HG03045 (cell line): ENCODE data around the gene MYRFL.
A peak's percentile ranks its signal among the peaks of the same experiment; 100 is the strongest.
"Not testable (repeated sequence)": the region's sequence is repeated elsewhere in the genome, so short reads cannot be mapped to it uniquely, and the experiment has no call there.

Experiments
- ATAC-seq: cut with Tn5 transposase; IDR thresholded peaks from one replicate; pipeline ENCODE4 v1.9.1; 2021; ENCODE audit warnings: mild to moderate bottlenecking, moderate library complexity; ENCODE audit not compliant: unreplicated experiment

The MYRFL gene

DNA sequence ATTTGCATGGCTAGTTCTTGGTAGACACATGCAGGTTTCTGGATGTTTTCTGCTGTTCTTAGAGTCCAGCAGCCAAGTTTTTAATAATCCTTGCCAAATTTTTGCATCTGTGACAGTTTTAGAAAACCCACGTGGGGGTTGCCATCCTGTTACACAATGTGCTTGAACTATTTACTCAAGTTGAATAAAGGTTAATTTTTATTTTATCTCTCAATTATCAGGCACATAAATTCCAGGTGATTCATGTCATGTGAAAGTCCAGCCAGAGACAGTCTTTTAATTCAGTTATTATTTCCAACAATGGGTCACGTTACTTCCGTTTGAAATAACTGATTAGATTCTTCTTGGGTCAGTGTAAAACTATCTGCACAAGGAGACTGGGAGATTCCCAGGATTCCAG, 15.7 kb downstream of the MYRFL start:
- no peak for ATAC-seq

DNA sequence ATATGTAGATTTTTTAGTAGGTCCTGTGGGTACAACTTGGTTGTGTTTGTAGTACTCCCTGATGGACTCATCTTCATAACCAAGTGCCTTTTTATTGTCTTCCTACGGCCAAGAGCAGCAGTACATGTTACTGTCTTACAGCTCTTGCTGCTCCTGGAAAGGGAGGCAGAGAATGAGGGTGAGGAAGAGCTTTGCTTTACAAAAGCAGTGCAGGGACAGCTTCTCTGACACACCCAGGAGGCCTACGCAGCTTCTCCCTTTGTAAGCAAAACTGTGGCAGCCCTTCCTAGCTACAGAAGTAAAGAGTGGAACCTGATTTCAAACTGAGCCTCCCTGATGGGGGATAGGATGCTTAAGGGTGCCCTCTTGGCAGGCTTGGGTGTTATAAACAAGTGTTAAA, 18.6 kb downstream of the MYRFL start:
- ATAC-seq, result no peak

DNA sequence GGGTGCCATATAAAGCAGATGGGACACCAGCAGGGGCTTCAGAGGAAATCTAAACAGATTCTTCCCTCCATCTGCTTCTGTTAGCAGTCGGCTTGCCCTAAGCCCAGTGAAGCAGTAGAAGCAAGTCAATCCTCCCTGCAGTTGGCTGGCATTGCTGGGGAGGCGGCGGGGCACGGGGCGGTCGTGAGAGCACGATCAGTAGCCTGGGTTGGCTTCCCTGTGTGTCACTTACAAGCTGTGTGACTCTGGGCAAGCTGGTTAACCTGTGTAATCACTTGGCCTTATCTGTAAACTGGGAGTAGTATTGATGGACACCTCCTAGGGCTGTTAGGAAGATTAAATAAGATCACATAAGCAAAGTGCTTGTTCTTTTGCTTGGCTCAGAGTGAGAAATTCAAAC, 19.4 kb downstream of the MYRFL start:
- ATAC-seq, result no peak

DNA sequence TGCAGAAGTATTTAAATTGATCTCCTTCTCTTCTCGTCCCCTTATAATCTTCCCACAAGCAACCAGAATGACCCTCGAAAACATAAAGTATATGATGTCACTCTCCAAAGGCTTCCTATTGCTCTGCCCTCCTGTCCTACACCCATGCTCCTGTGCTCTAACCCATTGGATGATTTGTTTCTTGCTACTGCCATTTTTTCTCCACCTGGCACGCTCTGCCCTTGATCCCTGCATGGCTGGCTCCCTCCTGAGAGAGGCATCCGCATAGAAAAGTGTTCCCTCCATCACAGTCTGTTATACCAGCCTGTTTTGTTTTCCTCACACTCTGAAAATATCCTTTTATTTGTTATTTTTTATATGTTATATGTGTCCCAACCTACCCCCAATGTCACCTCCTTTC, 19.8 kb downstream of the MYRFL start:
- no peak for ATAC-seq

DNA sequence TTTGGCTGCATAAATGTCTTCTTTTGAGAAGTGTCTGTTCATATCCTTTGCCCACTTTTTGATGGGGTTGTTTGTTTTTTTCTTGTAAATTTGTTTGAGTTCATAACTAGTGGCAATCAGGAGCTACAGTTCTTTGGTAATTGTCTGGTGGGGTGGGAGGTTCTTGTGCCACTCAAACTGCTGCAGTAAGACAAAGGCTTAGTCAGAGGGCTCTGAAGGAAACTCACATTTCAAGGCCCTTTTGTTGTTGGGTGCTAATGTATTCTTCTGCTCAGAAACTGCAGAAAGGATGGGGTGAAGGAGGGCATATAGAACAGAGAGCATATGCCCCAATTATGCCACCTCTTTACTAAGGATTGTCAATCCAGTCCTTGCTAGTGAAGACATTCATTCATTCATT, 21.9 kb downstream of the MYRFL start:
- no peak for ATAC-seq

DNA sequence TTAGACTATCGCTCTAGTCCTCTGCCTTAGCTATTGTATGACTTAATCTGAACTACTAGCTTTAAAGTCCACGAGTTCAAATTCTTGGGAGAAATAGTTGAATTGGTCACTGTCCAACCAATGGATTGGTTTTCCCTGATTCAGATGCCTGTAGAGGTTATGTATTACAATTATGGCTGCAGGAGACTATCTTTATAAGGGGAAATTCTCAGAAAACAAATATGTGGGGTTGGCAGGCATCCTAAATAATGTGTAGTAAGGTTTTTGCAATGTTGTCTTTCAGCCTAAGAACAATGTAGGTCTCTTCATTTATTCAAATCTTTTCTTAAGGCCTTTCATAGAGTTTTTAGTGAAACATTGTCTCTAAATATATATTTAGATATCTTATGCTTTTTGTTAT, 26.9 kb downstream of the MYRFL start:
- ATAC-seq, result no peak

DNA sequence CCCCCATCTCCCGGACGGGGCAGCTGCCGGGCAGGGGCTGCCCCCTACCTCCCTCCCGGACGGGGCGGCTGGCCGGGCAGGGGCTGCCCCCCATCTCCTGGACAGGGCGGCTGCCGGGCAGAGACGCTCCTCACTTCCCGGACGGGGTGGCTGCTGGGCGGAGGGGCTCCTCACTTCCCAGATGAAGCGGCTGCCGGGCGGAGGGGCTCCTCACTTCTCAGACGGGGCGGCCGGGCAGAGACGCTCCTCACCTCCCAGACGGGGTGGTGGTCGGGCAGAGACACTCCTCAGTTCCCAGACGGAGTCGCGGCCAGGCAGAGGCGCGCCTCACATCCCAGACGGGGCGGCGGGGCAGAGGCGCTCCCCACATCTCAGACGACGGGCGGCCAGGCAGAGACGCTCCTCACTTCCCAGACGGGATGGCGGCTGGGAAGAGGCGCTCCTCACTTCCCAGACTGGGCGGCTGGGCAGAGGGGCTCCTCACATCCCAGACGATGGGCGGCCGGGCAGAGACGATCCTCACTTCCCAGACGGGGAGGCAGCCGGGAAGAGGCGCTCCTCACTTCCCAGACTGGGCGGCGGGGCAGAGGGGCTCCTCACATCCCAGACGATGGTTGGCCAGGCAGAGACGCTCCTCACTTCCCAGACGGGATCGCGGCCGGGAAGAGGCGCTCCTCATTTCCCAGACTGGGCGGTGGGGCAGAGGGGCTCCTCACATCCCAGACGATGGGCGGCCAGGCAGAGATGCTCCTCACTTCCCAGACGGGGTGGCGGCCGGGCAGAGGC, 28.3 kb downstream of the MYRFL start:
- not testable (repeated sequence) for ATAC-seq

DNA sequence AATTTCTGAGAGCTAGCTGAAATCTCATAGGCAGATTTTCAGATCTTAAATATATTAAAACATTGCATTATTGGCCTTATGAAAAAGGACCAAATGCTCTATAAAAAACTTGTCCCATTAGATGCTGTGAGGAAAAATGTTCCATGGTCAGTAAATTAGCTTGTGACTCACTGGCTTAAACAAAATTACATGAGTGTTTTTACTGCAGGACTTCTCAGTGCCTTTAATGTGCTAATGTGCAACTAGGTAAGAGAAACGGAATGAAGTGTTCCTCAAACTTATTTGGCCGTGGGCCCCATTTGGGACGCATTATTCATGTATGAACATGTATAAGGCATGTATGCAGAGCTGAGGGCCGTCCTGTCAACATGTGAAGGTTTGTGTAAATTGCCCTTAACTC, 41.7 kb downstream of the MYRFL start:
- no peak for ATAC-seq

DNA sequence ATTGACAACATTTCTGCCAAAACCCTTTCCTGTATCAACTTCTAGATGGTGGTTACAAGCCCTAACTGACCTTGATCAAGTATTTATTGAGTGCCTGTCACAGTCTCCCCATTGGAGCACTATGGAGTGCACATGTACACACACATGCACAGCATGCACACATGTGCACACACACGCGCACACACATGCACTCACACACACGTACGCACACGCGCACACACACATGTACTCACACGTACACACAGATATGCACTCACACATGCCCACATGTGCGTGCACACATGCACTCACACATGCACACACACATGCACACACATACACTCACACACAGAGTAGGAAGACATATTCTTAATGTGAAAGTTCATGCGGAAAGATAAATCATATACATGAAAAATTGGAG, 43.7 kb downstream of the MYRFL start:
- no peak for ATAC-seq

DNA sequence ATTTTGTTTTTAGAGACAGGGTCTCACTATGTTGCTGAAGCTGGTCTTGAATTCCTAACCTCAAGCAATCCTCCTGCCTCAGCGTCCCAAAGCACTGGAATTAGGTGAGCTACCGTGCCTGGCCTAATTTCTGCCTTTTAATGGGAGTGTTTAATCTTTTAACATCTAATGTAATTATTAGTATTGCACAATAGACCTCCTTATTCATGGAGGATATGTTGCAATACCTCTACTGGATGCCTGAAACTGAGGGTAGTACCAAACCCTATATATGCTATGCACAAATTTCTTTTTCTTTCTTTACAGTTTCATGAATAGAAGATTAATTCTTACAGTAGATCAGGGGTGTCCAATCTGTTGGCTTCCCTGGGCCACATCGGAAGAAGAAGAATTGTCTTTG, 47.8 kb downstream of the MYRFL start:
- ATAC-seq, result no peak

DNA sequence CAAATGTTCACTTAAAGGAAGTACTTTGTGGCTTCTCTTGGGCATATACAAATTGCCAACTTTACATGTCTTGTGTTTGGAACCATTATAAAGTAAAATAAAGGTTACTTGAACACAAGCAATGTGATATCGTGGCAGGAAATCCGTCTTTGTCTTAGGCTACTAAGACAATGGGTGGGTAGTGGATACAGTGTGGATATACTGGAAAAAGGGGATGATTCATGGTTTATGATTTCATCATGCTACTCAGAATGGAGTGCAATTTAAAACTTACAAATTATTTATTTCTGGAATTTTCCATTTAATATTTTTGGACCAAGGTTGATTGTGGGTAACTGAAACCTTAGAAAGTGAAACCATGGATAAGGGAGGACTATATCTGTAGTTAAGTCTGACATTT, 48.4 kb downstream of the MYRFL start:
- ATAC-seq, result no peak

DNA sequence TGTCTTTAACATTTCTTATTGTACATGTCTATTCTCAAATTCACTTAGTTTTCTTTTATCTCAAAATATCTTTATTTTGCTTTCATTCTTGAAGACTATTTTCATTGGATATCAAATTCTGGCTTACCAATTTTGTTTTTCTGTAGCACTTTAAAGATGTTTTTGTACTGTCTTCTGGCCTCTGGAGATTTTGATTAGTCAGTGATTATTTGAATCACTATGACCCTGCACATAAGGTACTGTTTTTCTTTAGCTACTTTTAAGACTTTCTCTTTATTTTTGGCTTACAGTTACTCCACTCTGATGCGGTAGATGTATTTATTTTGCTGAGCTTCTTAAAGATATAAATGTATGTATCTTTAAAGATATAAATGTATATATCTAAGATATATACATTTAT, 49.6 kb downstream of the MYRFL start:
- no peak for ATAC-seq

DNA sequence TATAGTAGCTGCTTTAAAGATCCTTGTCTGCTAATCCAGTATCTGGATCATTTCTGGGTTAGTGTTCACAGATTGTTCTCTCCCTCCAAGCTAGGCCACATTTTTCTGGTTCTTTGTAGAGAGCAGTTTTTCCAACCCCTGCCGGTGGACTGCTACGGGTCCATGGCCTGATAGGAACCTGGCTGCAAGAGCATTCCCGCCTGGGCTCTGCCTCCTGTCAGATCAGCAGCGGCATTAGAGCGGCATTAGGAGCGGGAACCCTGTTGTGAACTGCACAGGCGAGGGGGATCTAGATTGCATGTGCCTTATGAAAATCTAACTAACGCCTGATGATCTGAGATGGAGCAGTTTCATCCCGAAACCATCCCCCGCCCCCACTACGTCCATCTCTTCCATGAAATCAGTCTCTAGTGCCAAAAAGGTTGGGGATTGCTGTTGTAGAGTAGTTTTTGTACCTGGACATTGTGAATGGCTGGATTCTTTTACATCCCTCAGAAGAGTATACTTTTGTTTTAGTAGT, 50.4 kb downstream of the MYRFL start:
- ATAC-seq, result no peak

DNA sequence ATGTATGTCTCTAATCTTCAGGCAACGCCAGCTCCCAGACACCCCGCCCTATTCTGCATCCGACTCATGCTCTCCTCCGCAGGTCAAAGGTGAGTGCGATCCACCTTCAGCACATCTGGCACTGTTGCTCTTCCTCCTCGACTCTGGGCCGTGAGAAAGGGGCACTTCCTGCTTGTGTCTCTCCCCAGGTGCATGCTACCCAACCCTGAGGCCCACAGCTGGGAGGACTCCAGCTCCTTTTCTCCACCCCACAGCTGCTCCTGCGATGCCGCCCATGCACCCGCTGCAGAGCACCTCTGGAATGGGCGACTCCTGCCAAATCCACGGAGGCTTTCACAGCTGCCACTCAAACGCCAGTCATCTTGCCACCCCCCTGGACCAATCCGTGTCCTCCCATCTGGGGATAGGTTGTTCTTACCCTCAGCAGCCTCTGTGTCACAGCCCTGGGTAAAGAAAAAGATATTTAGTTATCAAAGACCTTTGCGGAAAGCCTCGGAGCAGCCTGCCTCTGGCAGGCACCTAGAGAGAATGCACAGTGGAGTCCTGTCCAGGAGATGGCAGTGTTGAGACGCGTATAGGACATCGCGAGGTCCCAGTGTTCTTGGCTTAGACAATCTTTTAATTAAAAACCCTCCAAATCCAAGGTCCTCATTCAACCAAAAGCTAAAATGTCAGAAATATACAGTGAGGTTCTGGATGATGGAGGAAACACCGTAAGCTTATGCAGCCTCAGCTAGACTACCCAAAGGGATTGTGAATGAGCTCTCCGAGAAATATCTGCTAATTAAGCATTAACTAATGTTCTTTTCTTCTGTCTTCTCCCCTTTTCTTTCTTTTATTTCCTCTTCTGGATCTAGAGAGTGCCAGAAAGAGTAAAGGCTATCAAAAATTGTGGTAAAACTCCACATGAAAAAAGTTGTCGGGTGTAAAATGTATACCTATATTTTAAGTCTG, 54.3 kb downstream of the MYRFL start:
- peak; percentile 95 for ATAC-seq

DNA sequence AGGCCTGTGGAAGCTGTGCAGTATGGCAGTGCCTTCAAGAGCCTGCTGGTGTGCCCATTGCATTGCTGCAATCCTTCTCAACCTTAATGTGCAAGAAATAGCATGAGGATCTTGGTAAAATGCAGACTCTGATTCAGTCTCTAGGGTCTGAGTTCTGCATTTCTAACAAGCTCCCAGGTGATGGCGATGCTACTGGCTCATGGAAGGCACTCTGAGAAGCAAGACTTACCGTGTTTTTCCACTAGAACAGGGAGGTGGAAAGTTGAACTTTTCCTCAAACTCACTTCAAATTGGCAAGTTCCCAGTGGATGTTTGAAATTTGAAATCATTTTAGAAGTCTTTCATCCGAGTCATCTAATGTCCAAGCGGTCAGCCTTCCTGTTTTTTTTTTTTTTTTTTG, 55.5 kb downstream of the MYRFL start:
- no peak for ATAC-seq

DNA sequence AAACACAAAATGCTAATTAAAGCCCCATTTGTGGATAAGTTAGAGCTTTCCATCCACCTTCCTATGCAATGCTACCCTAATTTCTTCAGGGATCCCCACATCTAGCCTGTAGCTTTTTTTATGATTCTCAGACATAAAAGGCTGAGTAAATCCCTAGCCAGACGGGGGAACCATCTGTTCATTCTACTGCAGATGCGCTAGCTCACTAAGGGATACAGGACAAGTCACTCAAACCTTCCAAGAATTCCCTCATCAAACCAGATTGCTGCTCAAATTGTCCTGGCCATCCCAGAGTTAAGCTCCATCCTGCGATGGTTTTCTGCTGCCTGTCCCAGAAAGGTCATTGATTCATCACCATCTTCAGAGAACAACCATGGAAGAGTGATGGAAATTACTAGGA, 56.7 kb downstream of the MYRFL start:
- no peak for ATAC-seq

DNA sequence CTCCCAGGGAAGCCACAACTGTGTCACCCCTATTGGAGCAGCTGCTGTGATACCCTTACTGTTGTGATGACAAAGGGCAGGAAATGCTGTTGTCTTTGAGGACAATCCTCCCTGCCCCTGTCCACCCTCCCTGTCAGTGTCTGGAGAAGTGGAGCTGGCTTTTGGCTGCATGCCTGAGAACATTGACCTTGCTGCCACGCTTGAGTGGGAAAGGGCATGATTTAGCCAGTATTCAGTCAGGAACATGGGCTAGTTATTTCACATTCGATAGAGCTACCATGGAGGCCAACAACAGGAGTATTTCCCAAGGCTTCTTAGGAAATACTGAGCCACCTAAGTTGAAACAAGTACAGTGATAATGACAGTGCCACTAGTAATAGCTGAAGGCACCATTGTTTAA, 59.4 kb downstream of the MYRFL start:
- no peak for ATAC-seq

DNA sequence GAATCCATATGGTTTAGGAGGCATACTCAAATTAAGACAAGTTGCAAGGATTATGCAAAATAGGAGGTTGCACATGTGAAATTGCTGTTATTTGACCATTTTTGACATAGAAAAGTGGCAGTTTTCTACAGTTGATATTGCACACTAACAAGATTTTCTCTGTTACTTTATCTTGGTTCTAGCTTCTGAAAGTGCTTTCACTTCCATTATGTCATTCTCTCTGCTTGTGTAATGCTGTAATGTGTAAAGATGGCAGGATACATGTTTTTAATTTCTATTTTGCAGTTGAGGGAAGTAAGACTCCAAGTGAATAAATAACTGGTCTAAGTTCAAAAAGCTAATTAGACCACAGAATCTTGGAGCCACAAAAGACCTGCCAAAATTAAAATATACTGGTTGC, 60.6 kb downstream of the MYRFL start:
- ATAC-seq, result no peak

DNA sequence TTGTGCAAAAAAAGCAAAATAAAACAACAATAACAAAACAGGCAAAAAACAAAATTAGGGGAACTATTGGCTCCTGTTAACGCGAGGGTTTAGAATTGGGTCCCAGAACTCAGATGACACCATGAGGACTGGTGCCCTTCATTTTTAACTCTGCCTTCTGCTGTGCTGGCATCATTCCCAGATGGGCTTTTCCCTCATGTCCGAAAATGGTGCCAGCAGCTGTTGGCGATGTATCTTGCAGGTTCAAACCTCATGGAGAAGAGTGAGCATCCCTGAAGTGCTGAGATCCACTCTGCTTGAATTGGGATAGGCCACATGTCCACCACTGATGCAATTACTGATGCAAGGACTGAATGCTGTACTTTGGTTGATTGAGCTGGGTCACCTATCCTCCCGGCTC, 61.1 kb downstream of the MYRFL start:
- no peak for ATAC-seq

DNA sequence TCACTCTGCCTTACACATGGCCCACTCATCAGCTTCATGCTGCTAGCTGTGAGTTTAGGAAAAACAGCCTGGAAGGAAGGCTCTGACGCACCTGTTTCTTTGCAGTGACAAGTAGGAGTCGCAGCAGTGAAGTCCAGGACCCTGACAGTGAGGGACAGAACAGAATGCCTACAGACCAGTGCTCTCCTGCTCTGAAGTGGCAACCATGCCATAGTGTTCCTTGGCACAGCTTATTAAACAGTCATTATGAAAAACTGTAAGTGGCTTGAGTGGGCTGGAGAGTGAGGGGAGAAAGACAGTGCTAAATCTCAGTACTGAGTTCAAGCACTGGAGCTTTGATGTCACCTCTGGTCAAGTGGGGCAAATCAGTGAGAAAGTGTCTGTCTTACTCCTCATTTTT, 61.7 kb downstream of the MYRFL start:
- no peak for ATAC-seq

DNA sequence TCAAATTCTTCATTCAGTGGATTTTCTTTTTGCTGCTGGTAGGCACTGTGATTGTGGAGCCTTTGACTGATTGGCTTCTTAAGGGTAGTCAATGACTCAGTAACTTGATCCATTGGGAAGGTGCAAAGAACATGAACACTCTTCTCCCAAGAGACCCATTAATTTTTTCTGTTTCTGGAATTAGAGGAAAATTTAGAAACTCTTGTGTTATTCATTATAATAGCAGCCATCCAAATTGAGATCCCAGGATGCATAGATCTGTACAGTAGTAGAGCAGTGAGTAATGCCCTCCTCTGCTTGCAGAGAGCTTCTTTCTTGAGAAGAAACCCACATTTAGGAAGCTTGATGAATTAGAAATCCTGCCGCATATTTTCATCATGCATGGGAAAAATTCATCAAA, 63.9 kb downstream of the MYRFL start:
- ATAC-seq, result no peak

DNA sequence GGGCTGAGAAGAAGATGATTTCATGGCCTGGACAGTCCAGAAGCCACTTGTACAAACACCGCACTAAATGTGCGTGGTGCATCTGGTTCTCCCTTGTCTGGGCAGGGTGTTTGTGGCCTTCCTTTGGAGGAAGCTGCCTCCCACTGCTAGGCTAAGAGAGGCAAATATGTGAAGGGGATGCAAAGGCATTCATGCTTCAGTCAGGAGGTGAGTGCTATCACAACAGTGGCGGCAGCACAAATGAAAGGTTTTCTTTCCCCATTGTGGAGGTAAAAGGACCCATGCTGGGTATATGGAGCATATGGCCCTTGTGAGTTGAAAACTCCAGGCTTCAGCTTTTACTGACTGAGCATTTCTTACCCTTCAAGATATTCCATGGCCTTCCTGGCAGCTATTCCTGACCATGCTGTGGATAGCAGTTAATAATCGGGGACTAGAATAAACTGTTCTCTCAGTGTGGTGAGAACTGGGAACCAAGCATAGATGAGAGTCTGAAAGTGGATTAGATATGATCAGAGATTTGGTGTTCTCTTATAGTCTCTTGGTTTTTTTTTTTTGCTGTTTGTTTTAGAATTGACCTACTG, 69.9 kb downstream of the MYRFL start:
- ATAC-seq, result no peak
